ENCODE data around the gene PAQR3.

Gene PAQR3

GRCh38 chr4:78938868-78939666 is at the start of gene PAQR3:
PAQR3 (minus strand) TSS chr4:78939438; CDS start chr4:78939224, 214 bp downstream.
- DNase-seq, result peak; percentile 58

GRCh38 chr4:78987683-78988082 is 48.4 kb upstream of the PAQR3 start:
- no peak for DNase-seq

- no peak for DNase-seq
Measured at GRCh38 chr4:78984593-78984992, 45.4 kb upstream of the PAQR3 start.

- no peak for DNase-seq
Measured at GRCh38 chr4:78975865-78976264, 36.6 kb upstream of the PAQR3 start.

GRCh38 chr4:78971776-78972175 is 32.5 kb upstream of the PAQR3 start:
- no peak for DNase-seq

- DNase-seq, result no peak
Measured at GRCh38 chr4:78971326-78971725, 32.1 kb upstream of the PAQR3 start.

GRCh38 chr4:78962597-78963115 is 23.4 kb upstream of the PAQR3 start:
- no peak for DNase-seq

- DNase-seq, result no peak
Measured at GRCh38 chr4:78960926-78961325, 21.7 kb upstream of the PAQR3 start.

GRCh38 chr4:78956975-78957374 is 17.7 kb upstream of the PAQR3 start:
- no peak for DNase-seq

GRCh38 chr4:78953769-78954666 is 14.8 kb upstream of the PAQR3 start:
- no peak for DNase-seq

- no peak for DNase-seq
Measured at GRCh38 chr4:78953231-78953630, 14.0 kb upstream of the PAQR3 start.

GRCh38 chr4:78951862-78952472 is 12.7 kb upstream of the PAQR3 start:
- no peak for DNase-seq

GRCh38 chr4:78949735-78950134 is 10.5 kb upstream of the PAQR3 start:
- no peak for DNase-seq

- no peak for DNase-seq
Measured at GRCh38 chr4:78945651-78946179, 6.5 kb upstream of the PAQR3 start.

GRCh38 chr4:78944381-78944780 is 5.1 kb upstream of the PAQR3 start:
- DNase-seq, result no peak

GRCh38 chr4:78940752-78941151 is 1.5 kb upstream of the PAQR3 start:
- no peak for DNase-seq

GRCh38 chr4:78939667-78940008 is 400 bp upstream of the PAQR3 start:
- DNase-seq, result no peak

- no peak for DNase-seq
Measured at GRCh38 chr4:78938474-78938867, 767 bp downstream of the PAQR3 start.

- DNase-seq, result no peak
Measured at GRCh38 chr4:78937837-78938236, 1.4 kb downstream of the PAQR3 start.

GRCh38 chr4:78936989-78937388 is 2.2 kb downstream of the PAQR3 start:
- no peak for DNase-seq

- no peak for DNase-seq
Measured at GRCh38 chr4:78930016-78930629, 9.1 kb downstream of the PAQR3 start.

GRCh38 chr4:78928835-78929234 is 10.4 kb downstream of the PAQR3 start:
- no peak for DNase-seq

- no peak for DNase-seq
Measured at GRCh38 chr4:78926826-78927225, 12.4 kb downstream of the PAQR3 start.

All from NK-92 treated with Interleukin-12 subunit alpha and Interleukin-12 subunit beta, amount 100 ng/mL, for 24 hours (cell line).